Aorta (tissue), 5 donors: ENCODE measurements around the gene SMIM20. TPM values are rescaled to one million over a fixed set of nuclear protein-coding genes. Genes with fewer than 3 reads are reported as not detected.
A peak's percentile ranks its signal among the peaks of the same experiment; 100 is the strongest.

Experiments
- ATAC-seq: fragments of 200-7000 bp; cut with Tn5 transposase; one replicate; pipeline ENCODE4 v1.9.1; 2022; ENCODE audit warnings: moderate library complexity; ENCODE audit not compliant: low FRiP score
- DNase-seq, 2 donors: peaks; one replicate each; pipeline ENCODE4 v3.0.0-alpha.2; 2020
- H3K27ac ChIP-seq, 2 donors: one replicate each; pipeline ENCODE4 v1.5.1; 2013; ENCODE audit warnings: low read length in 2 of 2, mild to moderate bottlenecking in 2 of 2, moderate library complexity in 2 of 2, control low read depth in 1 of 2, inconsistent platforms in 1 of 2, low read depth in 1 of 2
- H3K27me3 ChIP-seq, 2 donors: one replicate each; pipeline ENCODE4 v1.6.1; 2013; ENCODE audit warnings: control low read depth in 1 of 2, low read length in 1 of 2, mild to moderate bottlenecking in 1 of 2, moderate library complexity in 1 of 2; ENCODE audit not compliant: insufficient read depth in 2 of 2, control insufficient read depth in 1 of 2
- H3K36me3 ChIP-seq, 2 donors: one replicate each; pipeline ENCODE4 v1.6.1; 2013; ENCODE audit warnings: control low read depth in 1 of 2, low read length in 1 of 2, mild to moderate bottlenecking in 1 of 2; ENCODE audit not compliant: insufficient read depth in 2 of 2, control insufficient read depth in 1 of 2
- H3K4me1 ChIP-seq, 2 donors: one replicate each; pipeline ENCODE4 v1.6.1; 2013; ENCODE audit warnings: low read length in 2 of 2, control low read depth in 1 of 2, mild to moderate bottlenecking in 1 of 2, moderate library complexity in 1 of 2; ENCODE audit not compliant: insufficient read depth in 2 of 2, control insufficient read depth in 1 of 2
- H3K4me3 ChIP-seq, 2 donors: one replicate each; pipeline ENCODE4 v1.5.1; 2013; ENCODE audit warnings: low read length in 2 of 2, control low read depth in 1 of 2, mild to moderate bottlenecking in 1 of 2
- H3K9me3 ChIP-seq: one replicate; pipeline ENCODE4 v1.6.1; 2013; ENCODE audit warnings: mild to moderate bottlenecking, low read length; ENCODE audit not compliant: control insufficient read depth
- WGBS, 2 donors: extraction: QIAGEN DNeasy Blood & Tissue Kit; methylation state at CpG; one replicate each; pipeline ENCODE4 v1.1.7; 2013; 5-methylcytosine and 5-hydroxymethylcytosine counted together
- intact Hi-C, 2 donors: fragments of 100-400 bp; cut with DNase I; formaldehyde crosslinking; loops; one replicate each; pipeline versions ENCODE4 v1.14.2 to v1.15.0; 2022
- polyA plus RNA-seq, 2 donors: library from polyadenylated mRNA; stranded (reverse); fragments of 200-250 nt; gene quantifications; one replicate each; pipeline ENCODE4 v1.2.3, GENCODE V29; 2013
- total RNA-seq, 2 donors: library from RNA; stranded (reverse); fragmentation: NEBNext Ultra II Directional; extraction: Animal tissue kit (Norgen Biotek cat#: 25700); gene quantifications; one replicate each; pipeline ENCODE4 v1.2.1, GENCODE V29; 2021
- donor health status: healthy with polysubstance abuse.
- donor health status: Bipolar disorder and iron deficiency.
- donor health status: DM: no; HTN: no; CAD: no.
- donor health status: DM: no; HTN: no; CAD: no.
- donor health status: DM: yes; HTN: yes; CAD: no.

Gene SMIM20
- total and polyA plus RNA-seq, 4 donors, result 18.1 to 68.0 (median 38.3) TPM

DNA sequence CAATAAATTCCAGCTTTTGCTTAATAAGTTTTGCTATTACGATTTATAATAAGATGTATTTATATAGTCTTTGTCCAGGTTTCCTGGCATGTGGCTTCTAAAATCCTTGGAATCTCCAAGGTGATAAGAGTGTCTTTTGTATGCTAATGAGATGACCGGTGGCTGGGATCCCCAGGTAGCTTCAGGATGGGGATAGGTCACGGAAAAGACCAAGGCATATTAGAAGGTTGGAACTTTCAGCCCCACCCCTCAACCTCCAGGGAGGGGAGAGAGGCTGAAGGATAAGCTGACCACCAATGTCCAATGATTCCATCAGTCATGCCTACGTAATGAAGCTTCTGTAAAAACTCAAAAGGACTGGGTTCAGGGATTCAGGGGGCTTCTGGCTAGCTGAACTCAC is 41.7 kb downstream of the SMIM20 start:
- no peaks in the 10 kb centered on the region for H3K4me1 ChIP-seq
- H3K36me3 ChIP-seq, result no peaks in the 10 kb centered on the region
- no peaks in the 10 kb centered on the region for H3K27me3 ChIP-seq
- WGBS, 2 donors, result 67 to 76% methylated on average over 4 of the region's 4 CpGs
- H3K27ac ChIP-seq, result no peak overlapping the region
- no peak overlapping the region for H3K4me3 ChIP-seq
- ATAC-seq, result no peak
- no peak for DNase-seq
- H3K9me3 ChIP-seq, result no peaks in the 10 kb centered on the region
- intact Hi-C loops, result no loop called here

DNA sequence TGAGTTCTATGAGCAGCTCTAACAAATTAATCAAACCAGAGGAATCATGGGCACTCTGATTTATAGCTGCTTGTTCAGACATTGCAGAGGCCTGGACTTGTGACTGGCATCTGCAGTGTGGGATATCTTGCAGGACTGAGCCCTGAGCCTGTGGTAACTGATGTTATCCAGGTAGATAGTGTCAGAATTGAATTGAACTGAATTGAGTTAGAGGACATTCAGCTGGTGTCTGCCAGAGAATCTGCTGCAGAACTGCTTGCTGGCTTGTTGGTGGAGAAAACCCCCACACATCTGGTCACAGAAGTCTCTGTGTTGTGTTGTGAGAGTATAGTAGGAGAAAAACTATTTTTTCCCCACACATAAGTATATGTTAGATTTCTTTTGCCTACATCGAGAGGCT is 42.2 kb downstream of the SMIM20 start:
- ATAC-seq (no peak), DNase-seq (no peak)
- 77 to 85% methylated on average over 1 of the region's 1 CpG for WGBS, 2 donors
- Histone ChIP-seq H3K4me1 (no peaks in the 10 kb centered on the region), H3K27ac (no peak overlapping the region), H3K36me3 (no peaks in the 10 kb centered on the region), H3K4me3 (no peak overlapping the region), H3K27me3 (no peaks in the 10 kb centered on the region), H3K9me3 (no peaks in the 10 kb centered on the region)
- intact Hi-C loops, result no loop called here

DNA sequence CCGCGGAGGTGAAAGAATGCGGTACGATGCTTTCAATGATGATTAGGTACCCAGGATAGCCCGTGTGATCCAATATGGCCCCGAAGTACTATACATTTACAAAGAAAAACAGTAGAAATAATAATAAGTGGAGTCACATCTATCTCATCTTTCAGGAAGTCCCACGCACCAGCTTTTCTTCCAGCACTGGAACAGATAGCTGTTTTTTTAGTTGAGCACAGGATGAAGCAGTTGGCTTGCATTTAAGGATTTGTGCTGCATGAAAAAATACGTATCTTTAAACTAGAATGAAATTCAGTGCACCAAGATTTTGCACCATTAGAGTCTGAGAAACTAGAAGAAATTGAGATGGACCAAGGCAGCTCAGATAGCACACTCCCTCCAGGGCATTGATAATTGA is 44.1 kb downstream of the SMIM20 start:
- DNase-seq (no peak), ATAC-seq (no peak)
- H3K4me1 ChIP-seq, result no peaks in the 10 kb centered on the region
- H3K9me3 ChIP-seq, result no peaks in the 10 kb centered on the region
- intact Hi-C loops, result no loop called here
- H3K27ac ChIP-seq, result no peak overlapping the region
- no peak overlapping the region for H3K4me3 ChIP-seq
- no peaks in the 10 kb centered on the region for H3K36me3 ChIP-seq
- 80 to 83% methylated on average over 8 of the region's 8 CpGs for WGBS, 2 donors
- H3K27me3 ChIP-seq, result no peaks in the 10 kb centered on the region

DNA sequence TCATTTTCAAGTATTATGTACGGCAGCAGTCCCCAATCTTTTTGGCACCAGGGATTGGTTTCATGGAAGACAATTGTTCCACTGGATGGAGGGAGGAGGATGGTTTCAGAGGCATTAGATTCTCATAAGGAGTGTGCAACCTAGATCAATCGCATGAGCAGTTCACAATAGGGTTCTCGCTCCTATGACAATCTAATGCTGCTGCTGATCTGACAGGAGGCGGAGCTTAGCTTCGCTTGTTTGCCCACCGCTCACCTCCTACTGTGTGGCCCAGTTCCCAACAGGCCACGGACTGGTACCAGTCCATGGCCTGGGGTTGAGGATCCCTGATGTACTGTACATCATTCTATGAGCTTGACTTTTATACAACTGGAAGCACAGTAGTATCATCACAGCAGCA is 48.4 kb downstream of the SMIM20 start:
- no peaks in the 10 kb centered on the region for H3K4me1 ChIP-seq
- H3K4me3 ChIP-seq, result no peak overlapping the region
- H3K9me3 ChIP-seq, result no peaks in the 10 kb centered on the region
- WGBS, 2 donors, result 89 to 93% methylated on average over 7 of the region's 7 CpGs
- no peaks in the 10 kb centered on the region for H3K36me3 ChIP-seq
- DNase-seq (no peak), ATAC-seq (no peak)
- H3K27ac ChIP-seq, result no peak overlapping the region
- no peaks in the 10 kb centered on the region for H3K27me3 ChIP-seq
- intact Hi-C loops, result no loop called here

DNA sequence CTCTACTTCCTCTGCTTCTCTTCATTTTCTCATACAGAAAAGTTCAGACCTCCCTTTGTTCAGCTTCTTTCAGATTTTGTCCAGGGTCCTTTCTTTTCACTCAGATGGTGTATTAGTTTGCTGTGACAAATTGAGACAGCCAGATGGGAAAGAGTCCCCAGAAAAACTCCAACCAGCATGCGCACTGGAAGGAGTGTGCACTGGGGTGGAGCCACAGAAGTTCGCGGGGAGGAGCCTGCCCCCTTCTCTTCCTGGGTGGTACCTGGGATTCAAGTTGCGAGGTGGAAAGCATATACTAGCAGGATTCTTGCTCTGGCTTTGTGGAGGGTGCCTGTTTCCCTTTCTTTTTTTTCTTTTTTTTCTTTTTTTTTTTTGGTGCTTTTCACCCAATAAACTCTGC is 51.6 kb downstream of the SMIM20 start:
- DNase-seq, result no peak
- WGBS, 2 donors, result 79 to 84% methylated on average over 4 of the region's 4 CpGs

DNA sequence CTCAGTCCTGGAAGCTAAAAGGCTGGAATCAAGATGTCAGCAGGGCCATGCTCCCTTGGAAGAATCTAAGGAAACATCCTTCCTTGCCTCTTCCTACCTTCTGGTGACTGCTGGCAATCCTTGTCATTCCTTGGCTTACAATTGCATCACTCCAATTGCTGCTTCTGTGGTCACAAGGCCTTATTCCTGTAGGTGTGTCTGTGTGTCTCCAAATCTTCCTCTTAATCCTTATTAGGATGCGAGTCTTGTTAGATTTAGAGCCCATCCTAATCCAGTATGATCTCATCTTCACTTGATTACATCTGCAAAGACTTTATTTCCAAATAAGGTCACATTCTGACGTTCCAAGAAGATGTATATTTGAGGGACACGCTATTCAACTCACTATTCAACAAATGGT is 52.2 kb downstream of the SMIM20 start:
- DNase-seq, result no peak
- Histone ChIP-seq H3K4me3 (no peak overlapping the region), H3K9me3 (no peaks in the 10 kb centered on the region), H3K4me1 (no peaks in the 10 kb centered on the region), H3K36me3 (no peaks in the 10 kb centered on the region), H3K27me3 (no peaks in the 10 kb centered on the region), H3K27ac (no peak overlapping the region)
- WGBS, 2 donors, result 89 to 90% methylated on average over 3 of the region's 3 CpGs
- intact Hi-C loops, result no loop called here
- ATAC-seq, result no peak

More for the DNA sequence above, 51.6 kb downstream of the SMIM20 start:
- Histone ChIP-seq H3K36me3 (no peaks in the 10 kb centered on the region), H3K4me3 (no peak overlapping the region), H3K4me1 (no peaks in the 10 kb centered on the region), H3K27me3 (no peaks in the 10 kb centered on the region), H3K9me3 (no peaks in the 10 kb centered on the region), H3K27ac (no peak overlapping the region)
- no peak for ATAC-seq
- intact Hi-C loops, result no loop called here

DNA sequence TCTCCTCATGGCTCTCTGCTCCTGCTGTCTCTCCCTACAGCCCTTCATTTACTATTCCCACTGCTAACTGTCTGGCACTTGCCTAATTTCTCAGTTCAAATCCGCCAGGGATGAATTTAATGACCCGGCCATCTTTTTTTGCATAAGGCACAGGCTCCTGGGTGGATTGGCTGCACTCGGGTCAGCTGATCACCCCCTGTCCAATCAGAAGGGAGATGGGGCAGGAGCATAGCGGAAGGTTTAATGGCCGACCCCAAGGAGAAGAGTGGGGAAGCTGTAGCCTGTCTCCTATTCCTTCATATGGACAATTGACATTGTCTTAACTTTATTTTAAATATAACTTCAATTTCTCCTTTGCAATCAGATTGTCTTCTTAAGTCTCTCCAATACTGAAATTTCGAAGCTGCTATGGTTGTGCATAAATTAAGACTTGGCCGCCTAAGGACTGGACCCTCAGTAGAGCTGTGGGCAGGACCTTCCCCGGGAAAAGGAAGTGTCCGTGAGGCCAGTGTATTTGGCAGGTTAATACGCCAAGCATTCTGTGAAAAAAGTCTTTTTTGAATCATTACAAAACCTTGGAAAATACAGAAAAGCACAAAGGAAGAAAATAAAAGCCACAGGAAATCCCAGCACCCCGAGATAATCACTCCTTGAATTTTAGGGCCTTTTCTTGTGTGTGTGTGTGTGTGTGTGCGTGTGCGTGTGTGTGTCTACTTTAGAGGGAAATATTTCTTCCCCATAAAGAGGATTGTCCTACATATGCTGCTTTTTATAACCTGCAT is 55.5 kb downstream of the SMIM20 start:
- Histone ChIP-seq H3K27ac (no peak overlapping the region), H3K4me1 (no peaks in the 10 kb centered on the region), H3K9me3 (no peaks in the 10 kb centered on the region), H3K27me3 (no peaks in the 10 kb centered on the region), H3K4me3 (no peak overlapping the region), H3K36me3 (no peaks in the 10 kb centered on the region)
- DNase-seq (no peak), ATAC-seq (no peak)
- intact Hi-C loops, result no loop called here
- 78 to 83% methylated on average over 13 of the region's 13 CpGs for WGBS, 2 donors

DNA sequence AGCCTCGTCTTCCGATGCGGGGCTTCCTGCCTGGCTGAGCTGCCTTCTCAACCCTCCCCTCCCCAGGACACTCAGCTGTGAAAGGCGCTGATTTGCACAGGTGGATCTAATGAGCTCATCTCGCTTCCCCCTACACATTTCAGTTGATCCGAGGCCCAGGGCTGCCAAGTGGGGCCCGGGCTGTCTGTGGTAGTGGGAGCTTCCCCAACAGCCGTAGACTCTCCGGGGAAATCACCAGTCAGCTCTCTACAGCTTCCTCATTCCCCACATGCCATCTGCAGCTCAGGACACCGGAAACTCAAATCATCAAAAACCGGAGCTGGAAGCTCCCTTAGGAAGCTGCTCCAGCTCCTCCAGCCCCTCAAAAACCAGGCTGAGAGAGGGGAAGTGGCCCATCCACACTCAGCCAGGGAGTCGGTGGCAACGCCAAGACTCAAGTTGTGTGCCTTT is 56.2 kb downstream of the SMIM20 start:
- DNase-seq (peak in 1 of 2 donors; percentile 77), ATAC-seq (peak; percentile 54)
- no peaks in the 10 kb centered on the region for H3K36me3 ChIP-seq
- no peaks in the 10 kb centered on the region for H3K4me1 ChIP-seq
- H3K4me3 ChIP-seq, result no peak overlapping the region
- intact Hi-C loops, result no loop called here
- no peak overlapping the region for H3K27ac ChIP-seq
- WGBS, 2 donors, result 55 to 68% methylated on average over 13 of the region's 13 CpGs
- no peaks in the 10 kb centered on the region for H3K27me3 ChIP-seq
- no peaks in the 10 kb centered on the region for H3K9me3 ChIP-seq

DNA sequence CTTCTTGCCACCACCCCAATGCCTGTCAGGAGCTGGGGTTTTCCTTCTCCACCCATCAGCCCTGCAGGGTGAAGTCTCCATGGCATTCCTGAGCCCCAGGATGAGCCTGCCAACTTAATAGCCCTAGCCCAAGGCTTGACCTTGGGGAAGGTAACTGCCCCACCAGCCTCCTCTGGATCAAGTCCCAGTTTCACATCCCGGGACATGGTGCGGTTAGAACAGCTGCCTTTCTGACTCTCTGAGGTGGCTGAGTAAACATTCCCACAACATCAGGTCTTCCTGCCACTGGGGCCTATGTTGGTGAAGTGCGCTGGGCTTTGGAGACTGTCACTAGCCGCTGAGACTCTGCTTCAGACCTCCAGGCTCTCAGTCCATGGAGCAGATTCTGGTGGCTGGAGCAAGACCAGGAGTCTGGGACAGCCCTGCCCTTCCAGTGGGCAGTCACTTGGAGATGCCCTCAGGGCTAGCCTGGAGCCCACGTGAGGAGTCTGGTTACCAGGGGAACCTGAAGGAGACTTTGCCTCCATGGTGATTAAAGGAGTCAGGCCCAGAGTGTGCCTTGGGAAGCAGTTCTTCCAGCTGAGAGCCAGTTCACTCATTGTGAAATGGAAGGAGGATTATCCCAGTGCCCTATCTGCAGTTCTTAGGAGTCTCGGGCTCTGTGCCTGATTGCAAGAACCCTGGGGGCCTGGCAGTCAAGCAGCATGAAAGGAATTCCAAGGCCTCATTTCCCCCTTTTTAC is 56.8 kb downstream of the SMIM20 start:
- Histone ChIP-seq H3K27ac (no peak overlapping the region), H3K36me3 (no peaks in the 10 kb centered on the region), H3K4me1 (no peaks in the 10 kb centered on the region), H3K9me3 (no peaks in the 10 kb centered on the region), H3K4me3 (no peak overlapping the region), H3K27me3 (no peaks in the 10 kb centered on the region)
- 75 to 85% methylated on average over 6 of the region's 6 CpGs for WGBS, 2 donors
- DNase-seq (no peak), ATAC-seq (no peak)
- intact Hi-C loops, result no loop called here
